Suprapubic skin (tissue), 3 donors: ENCODE results near the gene COX6A1.

ENCODE experiments used
- POLR2A ChIP-seq, 2 donors: fragments of 450-650 bp; IDR thresholded peaks; one replicate each; pipeline ENCODE4 v1.6.1; 2017; ENCODE audit warnings: antibody characterized with exemption in 2 of 2, mild to moderate bottlenecking in 2 of 2, moderate library complexity in 2 of 2
- TF ChIP-seq, protein P1 (sequence below), 2 donors: fragments of 200-600 bp in 1 of 2; fragments of 450-650 bp in 1 of 2; sonication (generic) in 1 of 2; IDR thresholded peaks; one replicate each; pipeline ENCODE4 v1.5.1; 2016 to 2019; ENCODE audit warnings: antibody characterized with exemption in 2 of 2, mild to moderate bottlenecking in 1 of 2, moderate library complexity in 1 of 2

DNA sequence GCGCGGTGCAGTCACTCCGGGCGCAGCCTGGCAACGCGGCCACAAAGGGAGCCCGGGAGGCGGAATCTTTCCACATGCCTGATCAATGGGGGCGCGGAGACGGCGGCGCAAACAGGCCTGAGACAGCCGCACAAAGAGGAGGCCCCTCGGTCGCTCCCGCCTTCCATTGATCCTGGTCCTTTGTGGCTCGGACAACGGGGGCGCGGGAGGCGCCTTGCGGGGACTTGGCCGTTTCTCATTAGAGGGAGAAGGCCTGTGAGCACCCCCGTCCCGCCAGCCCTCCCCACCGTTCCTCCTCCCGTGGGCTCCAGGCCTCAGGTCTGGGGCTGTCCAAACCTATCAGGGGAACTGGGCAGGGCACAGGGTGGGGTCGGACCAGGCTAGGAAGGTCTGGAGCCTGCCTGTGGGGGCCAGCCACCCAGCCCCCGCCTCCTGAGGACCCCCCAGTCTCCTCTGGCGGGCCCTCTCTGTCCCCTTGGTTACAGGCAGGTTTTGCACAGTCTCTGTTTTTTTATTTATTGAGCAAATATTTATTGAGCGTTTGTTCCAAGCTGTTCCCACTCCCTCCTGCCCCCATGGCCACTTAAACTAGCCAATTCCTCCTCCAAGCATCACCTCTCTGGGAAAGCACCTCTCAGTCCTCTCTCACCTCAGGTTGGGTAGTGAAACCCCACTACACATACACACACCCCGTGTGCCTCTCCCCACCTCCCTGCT, 39.9 kb upstream of the COX6A1 start:
- TF ChIP-seq, protein P1, sequence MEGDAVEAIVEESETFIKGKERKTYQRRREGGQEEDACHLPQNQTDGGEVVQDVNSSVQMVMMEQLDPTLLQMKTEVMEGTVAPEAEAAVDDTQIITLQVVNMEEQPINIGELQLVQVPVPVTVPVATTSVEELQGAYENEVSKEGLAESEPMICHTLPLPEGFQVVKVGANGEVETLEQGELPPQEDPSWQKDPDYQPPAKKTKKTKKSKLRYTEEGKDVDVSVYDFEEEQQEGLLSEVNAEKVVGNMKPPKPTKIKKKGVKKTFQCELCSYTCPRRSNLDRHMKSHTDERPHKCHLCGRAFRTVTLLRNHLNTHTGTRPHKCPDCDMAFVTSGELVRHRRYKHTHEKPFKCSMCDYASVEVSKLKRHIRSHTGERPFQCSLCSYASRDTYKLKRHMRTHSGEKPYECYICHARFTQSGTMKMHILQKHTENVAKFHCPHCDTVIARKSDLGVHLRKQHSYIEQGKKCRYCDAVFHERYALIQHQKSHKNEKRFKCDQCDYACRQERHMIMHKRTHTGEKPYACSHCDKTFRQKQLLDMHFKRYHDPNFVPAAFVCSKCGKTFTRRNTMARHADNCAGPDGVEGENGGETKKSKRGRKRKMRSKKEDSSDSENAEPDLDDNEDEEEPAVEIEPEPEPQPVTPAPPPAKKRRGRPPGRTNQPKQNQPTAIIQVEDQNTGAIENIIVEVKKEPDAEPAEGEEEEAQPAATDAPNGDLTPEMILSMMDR (IDR thresholded peaks at IDR 0.05) = no peak
- TF ChIP-seq POLR2A (IDR thresholded peaks at IDR 0.05) = no peak
